ENCODE results near the gene PLCB4.
A peak's percentile ranks its signal among the peaks of the same experiment; 100 is the strongest.

The PLCB4 gene

GRCh38 chr20:9388160-9388812 is 319.4 kb downstream of the PLCB4 start:
- no peaks in the 10 kb centered on the region for H3K36me3 ChIP-seq (replicated peaks)

GRCh38 chr20:9388813-9389161 is 319.9 kb downstream of the PLCB4 start:
- no peak overlapping the region for H3K27ac ChIP-seq
- H3K4me3 ChIP-seq (ENCODE audit: low read depth, low read length) = no peak overlapping the region
- no peak for TF ChIP-seq CTCF (IDR thresholded peaks at IDR 0.05; ENCODE audit: low read depth, low read length, missing control alignments)
- H3K27me3 ChIP-seq (replicated peaks) = no peaks in the 10 kb centered on the region
- DNase-seq = no peak
- in situ Hi-C loops (cut with HindIII; ENCODE audit: low pct_ligation_motif_present, low sequenced_read_pairs) = no loop called here
- no peaks in the 10 kb centered on the region for H3K36me3 ChIP-seq (replicated peaks)

More at GRCh38 chr20:9388160-9388812, 319.4 kb downstream of the PLCB4 start:
- H3K27ac ChIP-seq = no peak overlapping the region
- DNase-seq = no peak
- no peaks in the 10 kb centered on the region for H3K27me3 ChIP-seq (replicated peaks)
- TF ChIP-seq CTCF (IDR thresholded peaks at IDR 0.05; ENCODE audit: low read depth, low read length, missing control alignments) = no peak
- H3K4me3 ChIP-seq (ENCODE audit: low read depth, low read length) = no peak overlapping the region
- in situ Hi-C loops (cut with HindIII; ENCODE audit: low pct_ligation_motif_present, low sequenced_read_pairs) = no loop called here

GRCh38 chr20:9389346-9389745 is 320.5 kb downstream of the PLCB4 start:
- Histone ChIP-seq H3K36me3 (replicated peaks) (no peaks in the 10 kb centered on the region), H3K4me3 (ENCODE audit: low read depth, low read length) (no peak overlapping the region), H3K27ac (no peak overlapping the region), H3K27me3 (replicated peaks) (no peaks in the 10 kb centered on the region)
- no peak for DNase-seq
- no peak for TF ChIP-seq CTCF (IDR thresholded peaks at IDR 0.05; ENCODE audit: low read depth, low read length, missing control alignments)
- in situ Hi-C loops (cut with HindIII; ENCODE audit: low pct_ligation_motif_present, low sequenced_read_pairs) = no loop called here

- Histone ChIP-seq H3K36me3 (replicated peaks) (no peaks in the 10 kb centered on the region), H3K27ac (no peak overlapping the region), H3K4me3 (ENCODE audit: low read depth, low read length) (no peak overlapping the region), H3K27me3 (replicated peaks) (no peaks in the 10 kb centered on the region)
- no peak for TF ChIP-seq CTCF (IDR thresholded peaks at IDR 0.05; ENCODE audit: low read depth, low read length, missing control alignments)
- in situ Hi-C loops (cut with HindIII; ENCODE audit: low pct_ligation_motif_present, low sequenced_read_pairs) = no loop called here
- no peak for DNase-seq
Measured at GRCh38 chr20:9390441-9390840, 321.6 kb downstream of the PLCB4 start.

GRCh38 chr20:9392892-9393857 is 324.3 kb downstream of the PLCB4 start:
- in situ Hi-C loops (cut with HindIII; ENCODE audit: low pct_ligation_motif_present, low sequenced_read_pairs) = no loop called here
- peak; percentile 71 for DNase-seq
- Histone ChIP-seq H3K27ac (no peak overlapping the region), H3K36me3 (replicated peaks) (no peaks in the 10 kb centered on the region), H3K4me3 (ENCODE audit: low read depth, low read length) (no peak overlapping the region), H3K27me3 (replicated peaks) (no peaks in the 10 kb centered on the region)
- peak; percentile 93 for TF ChIP-seq CTCF (IDR thresholded peaks at IDR 0.05; ENCODE audit: low read depth, low read length, missing control alignments)
